ENCODE data around the gene ZNF80.

- TF ChIP-seq CTCF (IDR thresholded peaks at IDR 0.05) (no peak), POLR2A (IDR thresholded peaks at IDR 0.05) (no peak), POLR2AphosphoS5 (IDR thresholded peaks at IDR 0.05) (no peak)
Observed at GRCh38 chr3:114223143-114223542, 14.2 kb downstream of the ZNF80 start.
